Endometrium (tissue), 2 donors: ENCODE data around the gene IZUMO4.

ENCODE experiments used
- FAIRE-seq: peaks from 2 replicates; lab custom pipeline; 2012; peaks lifted over from hg19 to GRCh38; lab: Jason Lieb, UNC
- donor health status: control.
- donor health status: control.

Gene IZUMO4

GRCh38 chr19:2059422-2060201 is 37.1 kb upstream of the IZUMO4 start:
- no peak for FAIRE-seq

GRCh38 chr19:2060884-2061494 is 35.7 kb upstream of the IZUMO4 start:
- FAIRE-seq: no peak

- peak; percentile 97 for FAIRE-seq
Observed at GRCh38 chr19:2061495-2062388, 35.0 kb upstream of the IZUMO4 start.

- FAIRE-seq: no peak
Observed at GRCh38 chr19:2062389-2062729, 34.4 kb upstream of the IZUMO4 start.

DNA sequence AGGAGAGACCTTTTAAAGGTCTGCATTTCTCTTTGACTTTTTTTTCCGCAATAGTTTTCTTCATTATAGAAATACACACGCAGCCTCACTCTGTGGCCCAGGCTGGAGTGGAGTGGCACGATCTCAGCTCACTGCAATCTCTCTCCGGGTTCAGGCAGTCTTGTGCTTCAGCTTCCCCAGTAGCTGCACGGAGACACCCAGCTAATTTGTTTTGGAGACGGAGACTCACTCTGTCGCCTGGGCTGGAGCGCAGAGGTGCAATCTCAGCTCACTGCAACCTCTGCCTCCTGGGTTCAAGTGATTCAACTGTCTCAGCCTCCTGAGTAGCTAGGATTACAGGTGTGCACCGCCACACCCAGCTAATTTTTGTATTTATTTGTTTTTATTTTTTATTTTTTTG is 33.9 kb upstream of the IZUMO4 start:
- no peak for FAIRE-seq

DNA sequence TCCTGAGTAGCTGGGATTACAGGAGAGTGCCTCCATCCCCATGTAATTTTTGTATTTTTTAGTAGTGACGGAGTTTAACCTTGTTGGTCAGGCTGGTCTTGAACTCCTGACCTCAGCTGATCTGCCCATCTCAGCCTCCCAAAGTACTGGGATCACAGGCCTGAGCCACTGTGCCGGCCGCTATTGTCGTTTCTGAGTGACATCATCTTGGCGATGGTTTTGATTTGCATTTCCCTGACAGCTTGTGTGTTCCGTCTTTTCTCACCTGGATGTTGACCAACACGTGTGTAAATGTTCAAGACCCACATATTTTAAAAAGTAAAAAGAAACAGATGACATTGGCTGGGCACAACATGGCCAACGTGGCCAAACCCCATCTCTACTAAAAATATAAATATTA is 32.9 kb upstream of the IZUMO4 start:
- FAIRE-seq: no peak

DNA sequence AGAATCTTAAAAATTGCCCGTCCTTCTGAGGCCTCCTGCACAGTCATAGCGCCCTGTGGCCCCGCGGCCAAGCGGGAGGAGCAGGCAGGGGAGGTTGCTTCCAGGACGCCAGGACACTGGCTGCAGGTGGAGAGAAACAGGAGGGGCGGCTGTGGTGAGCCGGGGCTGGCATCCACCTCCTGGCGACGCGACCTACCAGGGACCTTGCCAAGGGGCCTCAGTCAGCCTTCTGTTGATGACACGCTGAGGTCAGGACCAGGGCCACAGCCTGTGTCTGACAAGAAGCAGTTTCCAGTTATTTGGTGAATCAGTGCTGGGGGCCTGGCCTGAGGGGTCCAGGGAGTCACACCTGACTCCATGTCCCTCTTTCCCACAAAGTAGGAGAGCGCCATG is 32.3 kb upstream of the IZUMO4 start:
- no peak for FAIRE-seq

DNA sequence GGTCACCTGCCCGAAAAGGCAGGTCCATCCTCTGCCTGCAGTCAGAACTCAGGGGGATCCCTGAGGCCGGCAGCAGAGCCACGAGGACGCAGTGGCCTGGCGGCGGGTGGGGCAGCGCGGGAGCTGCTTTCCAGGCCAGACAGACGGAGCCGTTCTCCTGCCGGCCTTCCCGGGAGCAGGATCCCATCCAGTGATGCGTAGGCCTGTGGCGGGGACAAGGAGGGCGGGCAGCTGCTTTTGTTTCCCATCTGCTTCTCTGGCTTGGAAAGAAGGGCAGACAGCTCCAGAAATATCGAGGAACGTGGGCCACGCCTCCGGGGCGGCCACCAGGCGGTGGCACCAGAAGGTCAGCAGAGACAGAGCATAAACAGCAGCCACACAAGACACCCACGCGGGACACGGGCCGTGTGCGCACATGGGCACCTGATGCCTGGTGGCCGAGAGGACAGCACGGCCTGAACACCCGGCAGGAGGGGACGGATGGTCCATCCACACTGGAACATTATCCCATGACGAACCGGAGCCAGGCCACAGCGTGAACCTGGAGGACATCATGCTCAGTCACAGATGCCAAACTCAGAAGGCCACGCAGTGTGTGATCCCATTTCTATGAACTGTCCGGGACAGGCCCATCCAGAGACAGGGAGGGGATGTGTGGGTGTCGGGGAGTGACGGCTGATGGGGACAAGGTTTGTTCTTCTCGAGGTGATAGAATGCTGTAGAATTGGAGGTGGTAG is 31.8 kb upstream of the IZUMO4 start:
- FAIRE-seq: no peak

DNA sequence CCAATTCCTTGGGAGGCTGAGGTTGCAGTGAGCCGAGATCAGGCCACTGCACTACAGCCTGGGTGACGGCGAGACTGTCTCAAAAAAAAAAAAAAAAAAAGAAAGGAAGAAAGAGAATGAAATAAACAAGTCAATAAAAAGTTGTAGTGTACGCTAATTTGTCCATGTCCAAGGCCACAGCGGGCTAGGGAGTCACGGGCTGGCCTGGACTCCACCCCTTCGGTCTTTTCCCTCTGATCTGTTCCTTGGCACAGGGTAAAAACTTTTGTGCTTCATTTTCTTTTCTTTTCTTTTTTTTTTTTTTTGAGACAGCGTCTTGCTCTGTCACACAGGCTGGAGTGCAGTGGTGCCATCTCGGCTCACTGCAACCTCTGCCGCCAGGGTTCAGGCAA is 26.3 kb upstream of the IZUMO4 start:
- FAIRE-seq: no peak

- no peak for FAIRE-seq
Observed at GRCh38 chr19:2070986-2071673, 25.6 kb upstream of the IZUMO4 start.

- no peak for FAIRE-seq
Observed at GRCh38 chr19:2072757-2073551, 23.8 kb upstream of the IZUMO4 start.

GRCh38 chr19:2076526-2076944 is 20.2 kb upstream of the IZUMO4 start:
- no peak for FAIRE-seq

DNA sequence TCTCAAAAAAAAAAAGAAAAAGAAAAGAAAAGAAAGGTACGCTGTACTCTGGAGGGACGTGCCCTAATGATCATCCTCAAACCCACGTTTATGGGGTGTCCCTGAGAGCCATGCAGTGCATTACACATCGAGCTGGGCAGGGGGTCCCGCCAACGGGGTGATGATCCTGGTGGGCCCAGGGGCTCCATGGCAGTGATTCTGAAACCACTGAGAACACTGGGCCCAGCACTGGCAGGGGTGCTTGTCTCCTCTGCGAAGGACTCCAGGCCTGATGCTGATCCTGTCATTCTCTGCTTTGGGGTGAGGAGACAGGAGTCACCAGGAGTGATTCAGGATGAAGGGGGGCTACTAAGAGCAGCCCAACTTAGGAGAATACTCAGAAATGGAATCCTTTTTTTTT is 19.3 kb upstream of the IZUMO4 start:
- FAIRE-seq: no peak

- no peak for FAIRE-seq
Observed at GRCh38 chr19:2077833-2078619, 18.7 kb upstream of the IZUMO4 start.

- no peak for FAIRE-seq
Observed at GRCh38 chr19:2079076-2079864, 17.4 kb upstream of the IZUMO4 start.

GRCh38 chr19:2079865-2080301 is 16.8 kb upstream of the IZUMO4 start:
- no peak for FAIRE-seq

DNA sequence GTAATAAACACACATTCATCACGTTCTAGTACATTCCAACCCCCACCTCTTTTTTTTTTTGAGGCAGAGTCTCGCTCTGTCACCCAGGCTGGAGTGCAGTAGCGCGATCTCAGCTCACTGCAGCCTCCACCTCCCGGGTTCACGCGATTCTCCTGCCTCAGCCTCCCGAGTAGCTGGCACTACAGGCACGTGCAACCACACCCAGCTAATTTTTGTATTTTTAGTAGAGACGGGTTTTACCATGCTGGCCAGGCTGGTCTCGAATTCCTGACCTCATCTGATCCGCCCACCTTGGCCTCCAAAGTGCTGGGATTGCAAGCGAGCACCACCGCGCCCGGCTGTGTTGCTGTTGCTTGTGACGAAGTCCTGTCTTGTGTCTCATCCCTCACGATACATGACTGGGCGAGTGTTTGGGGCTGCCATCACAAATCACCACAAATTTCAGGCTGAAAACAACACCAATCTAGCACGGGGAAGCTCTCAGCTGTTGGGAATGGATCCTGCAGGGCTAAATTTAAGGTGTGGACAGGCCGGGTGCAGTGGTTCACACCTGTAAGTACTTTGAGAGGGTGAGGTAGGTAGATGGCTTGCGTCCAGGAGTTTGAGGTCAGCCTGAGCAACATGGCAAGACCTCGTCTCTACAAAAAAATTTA is 16.3 kb upstream of the IZUMO4 start:
- FAIRE-seq: no peak
